B cell (primary cell): ENCODE measurements around the gene MAN1B1.

ENCODE experiments used
- CTCF ChIP-seq: fragments of 200-600 bp; IDR thresholded peaks from one replicate; pipeline ENCODE4 v1.8.0; 2022; ENCODE audit warnings: antibody characterized with exemption, mild to moderate bottlenecking
- EZH2 ChIP-seq: IDR thresholded peaks from 2 replicates; pipeline ENCODE4 v1.6.1; 2012; ENCODE audit warnings: borderline replicate concordance, low read depth, mild to moderate bottlenecking, moderate library complexity, low read length; ENCODE audit not compliant: insufficient read depth, poor library complexity, severe bottlenecking

DNA sequence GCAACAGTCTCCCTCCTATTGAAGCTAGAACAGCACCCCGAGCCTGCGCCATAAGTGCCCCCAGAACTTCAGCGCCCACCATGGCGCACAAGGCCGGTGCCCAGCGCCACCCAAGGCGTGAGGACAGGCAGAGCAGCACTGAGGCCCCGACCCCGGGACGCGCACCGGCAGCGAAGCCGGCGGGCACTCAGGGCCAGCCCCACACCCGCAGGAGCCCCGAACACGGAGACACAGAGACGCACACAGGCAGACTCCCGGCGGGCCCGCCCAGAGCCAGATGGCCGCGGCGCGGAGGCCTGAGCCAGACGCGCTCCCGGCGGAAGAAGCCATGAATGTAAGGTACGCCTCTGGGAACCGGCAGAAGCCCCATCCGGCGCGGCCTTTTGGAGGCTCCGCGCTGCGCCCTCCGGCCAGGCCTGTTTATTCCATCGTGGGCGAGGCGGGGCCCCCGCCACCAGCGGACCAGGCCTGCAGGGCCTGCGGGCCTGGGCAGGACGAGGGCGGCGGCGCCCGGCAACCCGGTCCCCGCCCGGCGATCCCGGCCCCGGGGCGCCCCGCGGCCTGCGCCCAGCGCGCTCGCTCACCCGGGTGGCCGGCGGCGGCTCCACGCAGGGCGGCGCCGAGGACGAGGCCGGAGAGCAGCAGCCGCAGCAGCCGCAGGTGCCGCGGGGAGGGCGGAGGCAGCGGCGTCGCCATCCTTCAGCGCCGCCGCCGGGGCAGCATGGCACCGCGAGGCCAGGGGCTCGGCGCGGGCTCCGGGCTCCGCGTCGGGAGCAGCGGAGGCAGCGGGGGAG, 41.3 kb upstream of the MAN1B1 start:
- no peak for TF ChIP-seq CTCF
- TF ChIP-seq EZH2, result peak; percentile 94
